HG02588 (cell line): ENCODE results near the gene AQP1.

Experiments used
- ATAC-seq: cut with Tn5 transposase; IDR thresholded peaks from one replicate; pipeline ENCODE4 v1.9.1; 2021; ENCODE audit warnings: mild to moderate bottlenecking, moderate library complexity; ENCODE audit not compliant: unreplicated experiment

AQP1 gene

DNA sequence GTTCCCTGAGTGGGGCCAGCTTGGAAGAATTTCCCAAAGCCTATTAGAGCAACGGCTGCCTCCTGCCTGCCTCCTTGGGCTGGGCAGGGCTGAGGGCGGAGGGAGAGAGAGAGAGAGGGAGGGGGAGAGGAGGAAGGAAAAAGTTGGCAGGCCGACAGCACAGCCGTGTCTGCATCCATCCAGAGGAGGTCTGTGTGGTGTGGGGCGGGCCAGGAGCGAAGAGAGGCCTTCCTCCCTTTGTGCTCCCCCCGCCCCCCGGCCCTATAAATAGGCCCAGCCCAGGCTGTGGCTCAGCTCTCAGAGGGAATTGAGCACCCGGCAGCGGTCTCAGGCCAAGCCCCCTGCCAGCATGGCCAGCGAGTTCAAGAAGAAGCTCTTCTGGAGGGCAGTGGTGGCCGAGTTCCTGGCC lies at the start of gene AQP1:
Gene AQP1, plus strand, starts transcription at position 293 of the 409 bp plus-strand sequence. Its CDS starts 57 bp downstream, at position 350.
- no peak for ATAC-seq

GRCh38 chr7:30862995-30863705 lies 48.5 kb upstream of the AQP1 start:
- no peak for ATAC-seq

DNA sequence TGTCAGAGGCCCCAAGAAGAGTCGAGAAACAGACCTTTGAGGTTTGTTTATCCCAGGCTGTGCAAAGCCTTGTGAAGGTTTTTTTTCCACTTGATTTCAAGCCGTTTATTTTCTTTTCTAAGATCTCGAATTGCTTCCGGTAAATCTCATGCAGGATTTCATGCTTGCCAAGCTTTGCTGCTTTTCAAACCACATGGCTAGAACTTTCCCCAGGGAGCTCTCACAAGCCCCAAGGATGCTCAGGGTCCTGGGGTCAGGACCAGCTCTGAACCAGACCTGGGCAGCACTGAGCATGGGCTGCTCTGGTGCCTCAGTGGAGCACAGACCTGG lies 48.0 kb upstream of the AQP1 start:
- ATAC-seq: no peak

DNA sequence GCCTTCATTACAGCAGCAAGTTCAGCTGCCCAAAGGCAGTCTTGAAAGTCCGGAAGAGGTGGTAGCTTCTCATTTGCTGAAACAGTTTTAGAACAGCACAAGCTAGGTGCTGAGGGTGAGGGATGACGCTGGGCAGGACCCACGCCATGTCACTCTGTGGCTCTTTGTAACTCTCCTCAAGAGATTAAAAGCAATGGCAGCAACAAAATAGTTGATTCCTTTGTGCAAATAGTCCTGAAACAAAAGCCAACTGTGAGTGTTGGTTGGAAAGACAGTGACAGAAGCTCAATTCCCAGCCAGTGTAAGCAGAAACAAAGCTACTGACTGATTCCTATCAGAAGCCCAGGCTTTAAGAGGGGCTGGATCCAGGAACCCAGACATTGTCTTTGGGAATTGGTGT lies 47.6 kb upstream of the AQP1 start:
- ATAC-seq: no peak

- no peak for ATAC-seq
These were observed 46.6 kb upstream of the AQP1 start for GRCh38 chr7:30865076-30865475.

GRCh38 chr7:30865821-30866220 lies 45.8 kb upstream of the AQP1 start:
- no peak for ATAC-seq

GRCh38 chr7:30866939-30867338 lies 44.7 kb upstream of the AQP1 start:
- ATAC-seq: no peak

GRCh38 chr7:30867483-30867882 lies 44.2 kb upstream of the AQP1 start:
- ATAC-seq: no peak

DNA sequence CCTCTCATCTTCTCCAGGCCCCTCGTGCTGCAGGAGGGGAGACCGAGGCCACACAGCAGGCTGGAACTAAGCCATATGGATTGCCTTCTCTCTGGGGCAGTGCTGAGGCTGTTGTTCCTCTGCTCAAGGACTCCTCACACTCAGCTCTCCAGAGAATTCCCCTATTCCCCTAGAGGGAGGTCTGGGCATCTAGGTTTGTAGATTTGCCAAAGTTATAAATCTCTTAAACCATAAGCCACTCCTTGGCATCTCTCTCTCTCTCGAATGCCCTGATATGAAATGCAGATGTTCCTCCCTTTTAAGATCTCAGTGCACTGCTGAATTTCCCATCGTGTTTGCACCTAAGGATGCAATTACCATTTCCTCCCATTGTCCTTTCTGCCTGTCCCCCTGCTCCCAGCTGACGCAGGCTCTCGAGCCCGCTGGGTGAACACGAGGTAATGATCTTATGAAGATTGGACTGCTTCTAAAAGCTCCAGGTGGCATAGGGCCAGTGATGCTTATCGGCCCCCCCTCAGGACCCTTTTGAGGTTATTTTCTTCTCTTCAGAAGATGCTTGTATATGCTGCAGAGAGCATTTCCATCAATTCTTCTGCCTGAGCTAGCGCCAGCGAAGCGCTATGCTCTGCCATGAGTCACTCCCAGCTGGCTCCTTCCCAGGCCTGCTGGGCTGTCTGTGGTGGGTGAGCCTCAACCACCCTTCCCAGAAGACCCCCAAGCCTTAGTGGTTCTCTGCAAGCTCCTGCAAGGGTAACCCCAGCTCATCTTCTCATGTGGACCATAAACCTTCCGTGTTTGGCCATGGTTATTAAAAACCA lies 41.6 kb upstream of the AQP1 start:
- no peak for ATAC-seq

DNA sequence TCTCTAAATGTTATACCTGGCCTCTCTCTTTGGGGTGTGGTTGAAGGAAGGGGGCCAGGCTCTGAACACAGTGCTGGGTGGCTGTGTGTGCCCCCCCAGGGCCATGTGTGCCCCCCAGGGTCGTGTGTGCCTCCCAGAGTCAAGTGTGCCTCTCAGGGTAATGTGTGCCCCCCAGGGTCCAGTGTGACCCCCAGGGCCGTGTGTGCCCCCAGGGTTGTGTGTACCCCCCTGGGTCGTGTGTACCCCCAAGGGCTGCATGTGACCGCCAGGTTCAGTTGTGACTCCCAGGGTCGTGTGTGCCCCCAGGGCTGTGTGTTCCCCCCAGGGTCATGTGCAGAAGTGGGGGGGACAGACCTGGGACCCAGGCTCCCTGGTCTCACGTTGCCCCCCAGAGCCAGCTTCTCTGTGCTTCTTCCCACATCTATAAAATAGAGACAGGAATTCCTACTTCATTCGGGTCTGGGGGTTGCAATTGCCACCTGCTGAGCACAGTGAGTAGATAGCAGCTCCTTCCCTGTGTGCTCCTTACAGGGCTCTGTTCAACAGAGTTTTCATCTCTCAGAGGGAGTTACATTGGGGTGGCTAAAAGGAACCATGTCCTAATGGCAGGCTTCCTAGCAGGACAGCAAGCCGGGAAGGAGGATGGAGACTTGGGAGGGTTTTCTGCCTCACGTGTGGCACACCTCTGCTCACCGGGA lies 40.7 kb upstream of the AQP1 start:
- no peak for ATAC-seq

DNA sequence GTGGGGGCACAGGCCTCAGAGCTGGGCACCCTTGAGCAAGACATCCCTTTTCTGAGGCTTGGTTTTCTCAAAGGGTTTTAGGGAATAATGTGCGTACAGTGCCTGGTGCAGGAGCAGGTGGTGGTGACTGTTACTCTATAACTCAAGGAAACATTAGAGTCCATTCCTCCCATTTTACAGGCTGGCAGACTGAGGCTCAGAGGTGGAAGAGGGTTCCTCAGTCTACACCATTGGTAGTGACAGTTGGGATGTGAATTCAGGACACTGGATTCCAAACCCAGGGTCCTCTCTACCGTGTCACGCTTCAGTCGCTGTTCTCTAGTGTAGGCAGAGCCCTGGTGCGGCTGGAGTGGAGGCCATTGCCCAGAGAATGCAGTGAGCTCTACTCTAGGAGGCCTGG lies 40.0 kb upstream of the AQP1 start:
- ATAC-seq: no peak

DNA sequence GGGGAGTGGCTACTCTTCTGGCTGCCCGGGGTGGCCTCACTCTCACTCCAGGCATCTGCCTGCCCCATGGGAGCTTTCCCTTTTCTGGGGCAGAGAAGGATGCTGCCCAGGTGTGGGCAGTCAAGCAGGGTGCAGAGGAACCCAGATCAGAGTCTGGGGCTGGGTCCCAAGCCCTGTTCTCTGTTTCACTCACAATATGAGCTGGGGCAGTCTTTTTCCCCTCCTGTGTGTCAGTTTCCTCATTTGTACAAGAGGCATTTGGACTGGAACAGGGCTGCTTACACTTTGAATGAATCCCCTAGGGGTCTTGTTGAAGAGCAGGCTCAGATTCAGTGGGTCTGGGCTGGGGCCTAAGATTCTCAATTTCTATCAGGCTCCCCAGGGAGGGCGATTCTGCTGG lies 38.4 kb upstream of the AQP1 start:
- ATAC-seq: no peak

DNA sequence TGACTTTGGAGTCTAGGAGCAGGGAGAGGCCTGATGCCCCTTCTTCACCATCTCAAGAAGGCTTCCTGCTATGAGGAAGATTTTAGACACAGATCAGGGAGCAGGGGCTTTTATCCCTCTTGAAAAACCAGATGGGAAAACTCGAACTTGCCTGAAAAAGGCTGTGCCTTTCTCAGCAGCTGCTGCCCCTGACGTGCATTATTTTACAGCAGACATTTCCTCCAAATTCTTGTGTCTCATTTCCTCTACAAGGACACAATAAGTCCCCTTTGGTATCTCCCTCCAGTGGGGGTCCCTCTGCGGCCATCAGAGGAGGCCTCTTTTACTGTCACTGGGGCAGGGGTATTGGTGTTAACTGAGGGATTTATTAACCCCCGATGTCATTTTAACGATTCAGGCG lies 38.0 kb upstream of the AQP1 start:
- no peak for ATAC-seq

- no peak for ATAC-seq
These were observed 36.9 kb upstream of the AQP1 start for GRCh38 chr7:30874656-30875302.

DNA sequence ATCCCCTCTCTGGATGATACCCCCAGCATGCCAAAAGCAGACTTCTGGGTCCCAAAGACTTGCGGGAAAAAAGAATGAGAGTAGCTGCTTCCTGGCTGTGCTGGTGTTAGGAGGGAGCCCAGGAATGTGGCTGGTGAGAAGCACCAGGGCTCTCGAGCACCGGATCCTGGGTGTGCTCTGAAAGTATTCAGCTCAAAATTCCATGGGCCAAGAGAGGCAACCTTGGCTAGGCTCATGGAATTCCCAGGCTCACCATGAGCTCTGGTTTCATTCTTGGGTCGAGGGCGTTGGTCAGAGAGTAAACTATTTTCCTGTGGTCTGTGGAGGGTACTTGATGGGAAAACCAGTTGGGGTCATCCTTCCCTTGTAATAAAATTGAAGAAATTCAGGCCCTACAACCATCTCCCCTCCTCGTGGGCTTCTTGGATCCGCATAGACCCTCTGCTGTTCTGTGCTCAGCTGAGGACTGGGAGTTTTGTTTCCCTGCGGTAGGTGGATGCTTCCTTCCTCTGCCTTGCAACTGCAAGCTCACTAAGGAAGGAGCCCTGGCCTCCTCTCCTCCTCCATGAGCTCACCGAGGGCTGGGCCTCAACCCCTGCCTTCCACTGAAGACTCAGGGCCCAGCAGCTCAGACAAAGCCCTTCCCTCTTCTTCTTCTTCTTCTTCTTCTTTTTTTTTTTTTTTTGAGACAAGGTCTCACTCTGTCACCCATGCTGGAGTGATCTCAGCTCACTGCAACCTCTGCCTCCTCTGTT lies 34.5 kb upstream of the AQP1 start:
- ATAC-seq: no peak

GRCh38 chr7:30877993-30878392 lies 33.7 kb upstream of the AQP1 start:
- ATAC-seq: no peak

- ATAC-seq: no peak
These were observed 32.2 kb upstream of the AQP1 start for GRCh38 chr7:30879139-30880124.

GRCh38 chr7:30880125-30880720 lies 31.4 kb upstream of the AQP1 start:
- no peak for ATAC-seq

DNA sequence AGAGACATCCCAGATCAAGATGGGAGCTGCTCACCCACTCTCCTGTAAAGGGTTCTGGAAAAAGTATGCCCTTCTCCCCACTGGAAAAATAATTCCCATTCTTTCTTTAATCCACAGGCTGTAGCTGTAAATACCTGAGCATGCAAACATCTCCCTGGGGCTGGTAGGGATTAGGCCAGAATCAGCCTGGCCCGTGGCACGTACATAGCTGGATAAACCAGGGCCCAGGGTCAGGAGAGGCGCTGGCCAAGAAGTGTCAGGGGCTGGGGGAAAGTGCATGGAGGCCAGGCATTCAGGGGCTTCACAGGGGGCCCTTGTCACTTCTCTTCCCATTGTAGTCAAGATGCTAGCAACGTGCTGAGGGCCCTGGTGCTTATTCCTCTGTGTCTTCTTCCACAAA lies 30.7 kb upstream of the AQP1 start:
- no peak for ATAC-seq
